BJ (cell line): ENCODE data around the gene FAM111A. TPM values are rescaled to one million over a fixed set of nuclear protein-coding genes. Genes with fewer than 3 reads are reported as not detected.

ENCODE experiments used
- CTCF ChIA-PET: fragments of 350-600 bp; formaldehyde crosslinking; extraction: SDS; loops from one replicate; lab custom pipeline; 2021; ENCODE audit warnings: antibody characterized with exemption, inconsistent platforms; lab: Yijun Ruan, JAX
- POLR2A ChIA-PET: fragments of 300-600 bp; sonication (Branson Sonifier 250); formaldehyde crosslinking; extraction: SDS; loops from one replicate; lab custom pipeline; 2021; ENCODE audit warnings: antibody characterized with exemption; lab: Charles Lee
- DNase-seq: peaks from one replicate; pipeline ENCODE4 v3.0.0-alpha.2; 2011; ENCODE audit warnings: low read depth
- H3K27me3 ChIP-seq: 2 replicates; pipeline ENCODE4 v1.6.0; 2011; ENCODE audit warnings: low read length; ENCODE audit not compliant: control insufficient read depth, insufficient read depth
- H3K36me3 ChIP-seq: 2 replicates; pipeline ENCODE4 v1.5.1; 2011; ENCODE audit warnings: low read length; ENCODE audit not compliant: control insufficient read depth, insufficient read depth
- H3K4me3 ChIP-seq: 2 replicates; pipeline ENCODE4 v1.5.1; 2011; ENCODE audit warnings: low read depth, mild to moderate bottlenecking, control low read depth, low read length
- CTCF ChIP-seq: IDR thresholded peaks from 2 replicates; pipeline ENCODE4 v1.5.1; 2011; ENCODE audit warnings: low read depth, mild to moderate bottlenecking, control low read depth, inconsistent platforms, low read length, moderate library complexity; ENCODE audit not compliant: insufficient read depth
- polyA plus RNA-seq: library from polyadenylated mRNA; depleted of rRNA; stranded (reverse); fragments of >200 nt; gene quantifications from 2 replicates; pipeline ENCODE4 v1.2.3, GENCODE V29; 2011

FAM111A gene
- polyA plus RNA-seq, 1 experiment, result 19.7 TPM

- ChIA-PET POLR2A (no interaction called here), CTCF (interaction anchor here (0.7 to 14.0 kb wide), 3 partner anchors 15 to 735 kb away, joined by 3 to 160 read pairs (median 104); partner anchors contain the start of gene DTX4)
- DNase-seq, result no peak
- Histone ChIP-seq H3K4me3 (no peak overlapping the region), H3K27me3 (no peaks in the 10 kb centered on the region; the same call in 1 of the 2 replicates), H3K36me3 (no peaks in the 10 kb centered on the region)
- no peak for TF ChIP-seq CTCF
Measured at GRCh38 chr11:59188954-59189353, 46.3 kb downstream of the FAM111A start.

DNA sequence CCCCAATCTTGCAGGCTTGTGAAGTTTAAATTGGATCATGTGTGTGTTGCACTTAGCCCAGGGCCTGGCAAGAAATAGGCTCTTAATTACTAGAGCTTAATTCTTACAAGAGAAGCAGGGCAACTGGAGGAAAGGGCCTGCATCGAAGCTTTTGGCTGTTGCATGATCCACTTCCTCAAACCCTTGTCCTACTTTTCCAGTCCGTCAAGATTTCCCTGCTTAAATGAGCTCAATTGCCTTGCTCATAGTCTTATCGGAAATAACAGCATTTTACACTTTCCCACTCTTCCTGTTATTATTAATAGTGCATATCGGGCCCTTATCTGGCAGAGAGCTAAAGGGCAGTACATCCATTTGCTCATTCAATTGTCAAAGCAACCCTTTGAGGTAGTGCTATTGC, 47.3 kb downstream of the FAM111A start:
- no peak overlapping the region for H3K4me3 ChIP-seq
- H3K36me3 ChIP-seq, result no peaks in the 10 kb centered on the region
- H3K27me3 ChIP-seq, result no peaks in the 10 kb centered on the region; the same call in 1 of the 2 replicates
- TF ChIP-seq CTCF, result no peak
- DNase-seq, result no peak
- CTCF ChIA-PET, result interaction anchor here (9.4 to 14.0 kb wide), 2 partner anchors 14 to 16 kb away, joined by 104 to 160 read pairs; partner anchors contain the start of gene DTX4
- POLR2A ChIA-PET, result no interaction called here

GRCh38 chr11:59191095-59191494, 48.4 kb downstream of the FAM111A start:
- H3K27me3 ChIP-seq, result no peaks in the 10 kb centered on the region; the same call in 1 of the 2 replicates
- POLR2A ChIA-PET, result no interaction called here
- no peaks in the 10 kb centered on the region for H3K36me3 ChIP-seq
- H3K4me3 ChIP-seq, result no peak overlapping the region
- no peak for TF ChIP-seq CTCF
- no peak for DNase-seq
- CTCF ChIA-PET, result interaction anchor here (9.4 to 14.0 kb wide), 2 partner anchors 13 to 17 kb away, joined by 104 to 160 read pairs; partner anchors contain the start of gene DTX4

- ChIA-PET POLR2A (no interaction called here), CTCF (interaction anchor here (1.3 to 14.0 kb wide), 4 partner anchors 12 to 33 kb away, joined by 3 to 160 read pairs (median 54); partner anchors contain the start of gene DTX4)
- no peak for DNase-seq
- Histone ChIP-seq H3K27me3 (no peaks in the 10 kb centered on the region; the same call in 1 of the 2 replicates), H3K36me3 (no peaks in the 10 kb centered on the region), H3K4me3 (no peak overlapping the region)
- no peak for TF ChIP-seq CTCF
Measured at GRCh38 chr11:59191890-59192289, 49.2 kb downstream of the FAM111A start.

GRCh38 chr11:59192446-59193020, 49.9 kb downstream of the FAM111A start:
- no peaks in the 10 kb centered on the region for H3K36me3 ChIP-seq
- POLR2A ChIA-PET, result no interaction called here
- no peak for TF ChIP-seq CTCF
- H3K4me3 ChIP-seq, result no peak overlapping the region
- DNase-seq, result no peak
- CTCF ChIA-PET, result interaction anchor here (1.3 to 14.0 kb wide), 4 partner anchors 11 to 34 kb away, joined by 3 to 160 read pairs (median 54); partner anchors contain the start of gene DTX4
- no peaks in the 10 kb centered on the region; the same call in 1 of the 2 replicates for H3K27me3 ChIP-seq
